Stimulated activated CD8-positive, alpha-beta memory T cell treated with anti-CD3 and anti-CD28 coated beads, Interleukin-7, amount 100 ng/mL, for 4 hours (primary cell): ENCODE data around the gene CHRNB1.

ENCODE experiments used
- DNase-seq, 2 donors: peaks; one replicate each; pipeline ENCODE4 v3.0.0-alpha.2; 2020; ENCODE audit warnings: low read depth in 2 of 2

The CHRNB1 gene

DNA sequence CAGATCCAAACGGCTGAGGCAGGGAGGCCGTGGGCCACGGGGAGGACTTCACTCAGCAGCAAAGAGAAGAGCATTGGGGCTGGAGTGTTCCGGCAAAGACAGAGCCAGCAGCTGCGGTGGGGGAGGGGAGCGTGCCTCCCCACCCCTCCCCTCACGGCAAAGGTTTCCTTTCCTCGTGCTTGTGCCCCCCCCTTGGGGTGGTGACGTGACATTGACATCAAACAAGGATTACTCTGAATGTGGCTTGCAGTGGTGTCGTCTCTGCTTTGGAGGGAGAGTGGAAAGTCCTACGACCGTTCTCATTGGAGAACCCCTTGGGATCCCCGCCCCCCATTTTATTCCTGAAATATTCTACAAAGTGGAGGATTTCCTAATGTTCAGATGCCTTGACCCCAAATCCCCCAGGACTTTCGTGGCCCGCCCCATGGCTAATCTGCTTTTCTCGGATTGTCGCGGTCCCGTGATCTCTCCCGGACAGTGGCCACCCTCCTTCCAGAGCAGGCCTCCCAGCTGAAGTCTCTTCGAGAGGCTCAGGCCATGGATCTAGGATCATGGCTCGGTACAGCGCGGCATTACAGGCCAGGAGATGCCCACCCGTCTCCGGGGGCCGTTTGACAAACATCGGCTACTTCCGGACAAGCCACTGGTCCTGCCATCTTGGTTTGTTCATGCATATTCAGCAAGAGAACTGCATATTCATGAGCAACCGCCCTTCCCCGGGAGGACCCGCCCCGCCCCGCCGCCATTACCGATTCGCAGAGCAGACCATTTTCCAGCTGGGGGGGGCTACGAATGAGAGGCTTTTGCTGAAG is 38.6 kb downstream of the CHRNB1 start:
- DNase-seq, result peak; percentile 89 to 93

DNA sequence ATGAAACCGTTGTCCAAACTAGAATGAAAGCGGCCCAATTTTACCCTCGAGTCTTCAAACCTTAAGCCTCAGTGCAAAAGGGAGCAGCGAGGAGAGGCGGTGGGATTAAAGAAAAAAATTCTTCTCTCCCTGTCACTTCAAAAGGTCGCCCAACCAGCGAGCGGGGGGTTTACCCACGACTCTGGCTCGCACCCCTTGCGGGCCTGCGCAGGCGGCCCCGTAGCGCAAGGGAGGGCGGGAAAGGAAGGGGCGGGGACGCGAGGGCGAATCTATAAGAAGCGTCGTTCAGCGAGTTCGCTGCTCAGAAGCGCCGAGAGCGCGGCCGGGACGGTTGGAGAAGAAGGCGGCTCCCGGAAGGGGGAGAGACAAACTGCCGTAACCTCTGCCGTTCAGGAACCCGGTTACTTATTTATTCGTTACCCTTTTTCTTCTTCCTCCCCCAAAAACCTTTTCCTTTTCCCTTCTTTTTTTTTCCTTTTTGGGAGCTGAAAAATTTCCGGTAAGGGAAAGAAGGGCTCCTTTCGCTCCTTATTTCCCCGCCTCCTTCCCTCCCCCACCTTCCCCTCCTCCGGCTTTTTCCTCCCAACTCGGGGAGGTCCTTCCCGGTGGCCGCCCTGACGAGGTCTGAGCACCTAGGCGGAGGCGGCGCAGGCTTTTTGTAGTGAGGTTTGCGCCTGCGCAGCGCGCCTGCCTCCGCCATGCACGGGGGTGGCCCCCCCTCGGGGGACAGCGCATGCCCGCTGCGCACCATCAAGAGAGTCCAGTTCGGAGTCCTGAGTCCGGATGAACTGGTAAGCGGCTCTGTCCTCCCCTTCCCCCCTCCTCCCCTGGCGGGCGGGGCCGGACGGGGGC is 39.4 kb downstream of the CHRNB1 start, which contains the start of gene POLR2A:
Gene POLR2A (plus strand): TSS at position 300 of the 852 bp plus-strand sequence.
- peak; percentile 96 to 97 for DNase-seq

DNA sequence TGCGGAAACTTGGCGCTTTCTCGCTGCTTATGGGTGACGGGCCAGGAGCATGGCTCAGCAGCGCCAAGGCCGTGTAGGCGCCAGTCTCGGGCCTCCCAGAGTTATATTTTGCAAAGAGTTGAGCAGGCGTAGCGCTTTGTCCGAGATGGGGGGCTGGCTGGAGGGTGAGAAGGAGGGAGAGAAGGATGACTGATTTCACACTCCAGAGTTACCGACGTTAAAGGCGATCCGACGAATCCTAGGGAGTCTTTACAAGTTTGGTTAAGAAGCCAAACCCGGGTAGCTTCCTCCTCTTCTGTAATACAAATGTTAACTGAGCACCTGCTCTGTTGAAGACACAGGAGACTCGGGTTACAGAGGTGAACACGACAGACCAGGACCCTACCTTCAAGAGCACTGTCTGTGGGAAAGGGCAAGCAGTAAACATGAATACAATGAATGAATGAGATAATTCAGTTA is 40.1 kb downstream of the CHRNB1 start:
- DNase-seq, result no peak

DNA sequence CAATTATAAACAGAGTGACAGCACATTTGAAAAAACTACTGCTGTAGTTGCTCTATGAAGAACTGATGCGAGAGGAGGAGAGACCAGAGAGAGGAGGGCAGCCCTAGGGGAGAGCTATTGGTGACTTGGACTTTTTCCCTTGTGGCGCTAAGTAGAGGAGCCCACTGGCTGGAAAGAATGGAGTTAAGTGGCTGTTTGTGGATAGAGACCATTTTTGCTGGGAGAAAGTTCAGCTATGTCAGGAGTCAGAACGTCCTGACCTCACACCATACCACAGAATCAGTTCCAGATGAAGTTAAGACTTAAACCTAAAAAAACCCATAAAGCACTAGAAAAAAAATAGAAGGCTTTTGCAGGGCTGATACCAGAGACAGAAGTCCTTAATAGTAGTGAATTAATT is 41.3 kb downstream of the CHRNB1 start:
- DNase-seq, result no peak

DNA sequence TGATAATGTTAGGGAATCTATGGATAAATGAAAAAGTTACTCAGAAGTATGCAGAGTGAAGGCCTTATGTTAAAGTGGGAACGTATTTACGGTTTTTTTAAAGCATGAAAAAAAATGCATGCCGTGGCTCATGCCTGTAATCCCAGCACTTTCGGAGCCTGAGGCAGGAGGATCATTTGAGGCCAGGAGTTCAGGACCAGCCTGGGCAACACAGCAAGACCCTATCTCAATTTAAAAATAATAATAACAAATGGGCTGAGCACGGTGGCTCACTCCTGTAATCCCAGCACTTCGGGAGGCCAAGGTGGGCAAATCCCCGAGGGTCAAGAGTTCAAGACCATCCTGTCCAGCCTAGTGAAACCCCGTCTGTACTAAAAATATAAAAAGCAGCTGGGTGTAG is 45.3 kb downstream of the CHRNB1 start:
- no peak for DNase-seq

DNA sequence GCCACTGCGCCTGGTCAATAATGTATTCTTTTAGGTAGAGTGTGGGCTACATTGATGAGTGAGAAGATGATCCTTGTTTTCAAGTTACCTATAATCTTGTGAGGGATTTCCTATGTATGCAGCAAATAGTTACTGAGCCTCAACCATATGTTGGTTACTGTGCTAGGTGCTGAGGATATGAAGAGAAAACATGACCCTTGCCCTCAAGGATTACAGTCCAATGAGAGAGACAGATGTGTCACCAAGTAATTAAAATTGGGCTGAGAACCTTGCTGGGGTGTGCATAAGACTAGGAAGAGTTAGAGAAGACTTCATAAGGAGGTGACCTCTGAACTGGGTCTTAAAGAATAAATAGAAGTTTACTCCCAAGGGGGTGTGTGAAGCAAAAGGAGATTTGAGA is 46.7 kb downstream of the CHRNB1 start:
- no peak for DNase-seq

DNA sequence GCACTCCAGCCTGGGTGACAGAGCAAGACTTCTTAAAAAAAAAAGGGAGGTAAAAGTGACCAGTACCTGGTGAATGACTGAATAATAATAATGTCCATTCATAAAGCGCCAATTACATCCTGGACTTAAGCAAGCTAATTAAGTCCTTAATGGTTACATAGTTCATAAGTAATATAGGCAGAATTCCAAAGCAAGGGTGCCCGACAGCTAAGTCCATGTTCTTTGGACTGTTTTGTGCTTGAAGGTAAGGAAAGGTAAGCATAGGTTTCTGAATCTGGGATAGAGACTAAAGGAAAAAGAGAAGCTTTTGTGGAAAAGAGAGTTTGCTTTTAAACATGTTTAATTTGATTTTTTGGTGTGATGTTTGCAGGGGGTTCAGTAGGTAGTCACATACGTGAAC is 49.1 kb downstream of the CHRNB1 start:
- DNase-seq, result no peak

DNA sequence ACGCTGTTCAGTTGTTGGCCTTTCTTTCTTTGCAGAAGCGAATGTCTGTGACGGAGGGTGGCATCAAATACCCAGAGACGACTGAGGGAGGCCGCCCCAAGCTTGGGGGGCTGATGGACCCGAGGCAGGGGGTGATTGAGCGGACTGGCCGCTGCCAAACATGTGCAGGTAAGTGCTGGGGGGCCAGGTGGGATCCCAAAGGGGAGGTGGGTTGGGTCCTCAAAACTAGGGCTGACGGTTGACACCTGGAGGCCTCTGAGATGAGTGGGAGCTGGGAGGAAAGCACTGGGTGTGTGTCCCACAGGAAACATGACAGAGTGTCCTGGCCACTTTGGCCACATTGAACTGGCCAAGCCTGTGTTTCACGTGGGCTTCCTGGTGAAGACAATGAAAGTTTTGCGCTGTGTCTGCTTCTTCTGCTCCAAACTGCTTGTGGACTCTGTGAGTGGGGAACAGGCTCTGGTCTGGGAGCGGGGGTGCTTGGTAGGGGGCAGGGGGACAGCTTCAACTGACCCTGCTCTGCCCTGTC is 51.1 kb downstream of the CHRNB1 start:
- no peak for DNase-seq

DNA sequence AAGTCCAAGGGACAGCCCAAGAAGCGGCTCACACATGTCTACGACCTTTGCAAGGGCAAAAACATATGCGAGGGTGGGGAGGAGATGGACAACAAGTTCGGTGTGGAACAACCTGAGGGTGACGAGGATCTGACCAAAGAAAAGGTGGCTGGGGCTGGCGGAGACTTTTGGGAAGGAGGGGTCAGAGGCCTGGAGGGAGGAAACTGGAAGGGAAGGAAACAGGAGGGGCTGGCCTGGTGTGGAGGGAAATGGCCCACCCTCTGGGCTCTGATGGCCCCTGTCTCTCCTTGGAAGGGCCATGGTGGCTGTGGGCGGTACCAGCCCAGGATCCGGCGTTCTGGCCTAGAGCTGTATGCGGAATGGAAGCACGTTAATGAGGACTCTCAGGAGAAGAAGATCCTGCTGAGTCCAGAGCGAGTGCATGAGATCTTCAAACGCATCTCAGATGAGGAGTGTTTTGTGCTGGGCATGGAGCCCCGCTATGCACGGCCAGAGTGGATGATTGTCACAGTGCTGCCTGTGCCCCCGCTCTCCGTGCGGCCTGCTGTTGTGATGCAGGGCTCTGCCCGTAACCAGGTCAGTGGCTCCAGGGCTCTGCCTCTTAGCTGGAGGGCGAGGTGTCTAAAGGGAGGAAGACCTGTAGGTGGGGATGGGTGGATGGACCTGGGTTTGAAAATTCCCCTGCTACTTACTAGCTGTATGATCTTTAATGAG is 51.8 kb downstream of the CHRNB1 start:
- no peak for DNase-seq

DNA sequence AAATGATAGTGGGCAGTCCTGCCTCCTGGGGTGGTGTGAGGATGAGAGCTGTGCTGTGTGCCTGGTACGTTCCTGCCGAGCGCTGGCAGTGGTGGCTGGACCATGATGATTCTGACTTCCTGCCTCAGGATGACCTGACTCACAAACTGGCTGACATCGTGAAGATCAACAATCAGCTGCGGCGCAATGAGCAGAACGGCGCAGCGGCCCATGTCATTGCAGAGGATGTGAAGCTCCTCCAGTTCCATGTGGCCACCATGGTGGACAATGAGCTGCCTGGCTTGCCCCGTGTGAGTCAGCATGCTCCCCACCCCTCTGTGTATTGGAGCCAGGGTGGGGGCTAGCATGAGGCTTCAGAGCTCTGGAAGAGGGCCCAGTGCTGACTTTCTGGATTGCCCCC is 52.4 kb downstream of the CHRNB1 start:
- DNase-seq, result no peak

DNA sequence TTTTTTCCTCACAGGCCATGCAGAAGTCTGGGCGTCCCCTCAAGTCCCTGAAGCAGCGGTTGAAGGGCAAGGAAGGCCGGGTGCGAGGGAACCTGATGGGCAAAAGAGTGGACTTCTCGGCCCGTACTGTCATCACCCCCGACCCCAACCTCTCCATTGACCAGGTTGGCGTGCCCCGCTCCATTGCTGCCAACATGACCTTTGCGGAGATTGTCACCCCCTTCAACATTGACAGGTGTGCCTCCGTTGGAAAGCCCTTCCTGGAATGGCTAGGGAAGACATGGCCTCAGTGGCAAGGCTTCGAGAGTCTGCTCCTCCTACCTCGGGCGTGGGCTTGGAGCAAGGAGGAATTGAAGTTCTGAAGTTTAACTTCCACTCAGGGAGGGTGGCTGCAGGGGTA is 52.8 kb downstream of the CHRNB1 start:
- DNase-seq, result no peak

DNA sequence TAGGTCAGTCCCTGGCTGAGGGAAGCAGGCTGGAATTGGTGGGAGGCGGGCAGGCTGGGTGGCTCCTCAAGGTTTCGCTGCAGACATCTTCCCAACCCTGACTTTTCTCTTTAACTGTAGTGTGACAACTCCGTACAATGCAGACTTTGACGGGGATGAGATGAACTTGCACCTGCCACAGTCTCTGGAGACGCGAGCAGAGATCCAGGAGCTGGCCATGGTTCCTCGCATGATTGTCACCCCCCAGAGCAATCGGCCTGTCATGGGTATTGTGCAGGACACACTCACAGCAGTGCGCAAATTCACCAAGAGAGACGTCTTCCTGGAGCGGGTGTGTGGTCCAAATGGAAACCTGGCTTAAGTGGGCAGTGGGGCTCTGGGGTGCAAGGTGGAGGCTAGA is 54.3 kb downstream of the CHRNB1 start:
- no peak for DNase-seq

DNA sequence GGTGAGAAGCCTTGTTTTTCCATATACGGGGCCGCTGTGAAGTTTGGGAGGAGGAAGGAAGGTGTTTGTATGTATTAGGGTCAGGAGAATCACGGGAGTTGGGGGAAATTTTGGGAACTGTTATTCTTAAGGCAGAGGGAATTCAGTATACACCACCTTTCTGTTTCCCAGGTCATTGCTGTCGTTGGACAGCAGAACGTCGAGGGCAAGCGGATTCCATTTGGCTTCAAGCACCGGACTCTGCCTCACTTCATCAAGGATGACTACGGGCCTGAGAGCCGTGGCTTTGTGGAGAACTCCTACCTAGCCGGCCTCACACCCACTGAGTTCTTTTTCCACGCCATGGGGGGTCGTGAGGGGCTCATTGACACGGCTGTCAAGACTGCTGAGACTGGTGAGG is 56.9 kb downstream of the CHRNB1 start:
- DNase-seq, result no peak

DNA sequence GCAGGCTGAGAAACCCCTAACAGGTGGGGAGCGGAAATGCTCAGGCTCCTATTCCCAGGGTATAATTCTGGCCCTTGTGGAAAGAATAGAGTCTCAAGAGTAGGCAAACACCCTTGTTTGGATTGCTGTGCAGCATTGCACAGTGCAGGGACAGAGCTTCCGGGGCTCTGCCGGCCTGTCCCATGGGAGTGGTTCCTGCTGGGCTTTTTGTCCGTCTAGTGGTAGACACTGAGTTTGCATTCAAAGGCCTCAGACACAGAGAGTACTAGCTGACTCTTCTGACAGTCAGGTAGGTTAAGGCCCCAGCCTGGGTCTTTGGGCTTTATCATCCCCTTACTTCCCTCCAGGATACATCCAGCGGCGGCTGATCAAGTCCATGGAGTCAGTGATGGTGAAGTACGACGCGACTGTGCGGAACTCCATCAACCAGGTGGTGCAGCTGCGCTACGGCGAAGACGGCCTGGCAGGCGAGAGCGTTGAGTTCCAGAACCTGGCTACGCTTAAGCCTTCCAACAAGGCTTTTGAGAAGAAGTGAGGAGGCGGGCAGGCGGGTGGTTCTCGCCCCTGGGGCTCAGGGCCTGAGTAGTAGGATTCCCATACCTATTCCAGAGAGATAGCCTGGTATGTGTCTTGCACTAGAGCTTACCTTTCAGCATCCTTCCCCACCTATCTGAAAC is 57.4 kb downstream of the CHRNB1 start:
- no peak for DNase-seq

DNA sequence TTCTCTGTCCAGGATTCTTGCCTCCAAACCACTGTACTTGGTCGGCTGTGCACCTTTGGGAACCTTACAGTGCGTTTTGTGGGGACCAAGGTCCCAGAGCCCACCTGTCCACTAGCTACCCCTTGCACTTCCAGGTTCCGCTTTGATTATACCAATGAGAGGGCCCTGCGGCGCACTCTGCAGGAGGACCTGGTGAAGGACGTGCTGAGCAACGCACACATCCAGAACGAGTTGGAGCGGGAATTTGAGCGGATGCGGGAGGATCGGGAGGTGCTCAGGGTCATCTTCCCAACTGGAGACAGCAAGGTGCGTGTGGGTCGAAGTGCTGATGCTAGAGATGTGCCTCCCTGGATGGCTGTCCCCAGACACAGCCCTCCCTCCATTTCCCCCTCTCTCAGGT is 58.1 kb downstream of the CHRNB1 start:
- DNase-seq, result no peak

DNA sequence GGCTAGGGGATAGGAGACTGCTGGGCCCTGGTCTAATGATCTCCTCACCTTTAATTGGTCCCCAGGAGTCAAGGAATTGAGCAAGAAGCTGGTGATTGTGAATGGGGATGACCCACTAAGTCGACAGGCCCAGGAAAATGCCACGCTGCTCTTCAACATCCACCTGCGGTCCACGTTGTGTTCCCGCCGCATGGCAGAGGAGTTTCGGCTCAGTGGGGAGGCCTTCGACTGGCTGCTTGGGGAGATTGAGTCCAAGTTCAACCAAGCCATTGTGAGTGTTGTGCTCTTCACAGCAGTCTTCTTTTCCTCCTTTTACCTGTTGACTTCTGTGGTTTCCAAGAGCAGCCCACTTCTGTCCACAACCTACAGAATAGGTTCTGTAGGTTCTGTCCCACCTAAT is 58.7 kb downstream of the CHRNB1 start:
- DNase-seq, result no peak
